Fibroblast of villous mesenchyme (primary cell): Measurements from ENCODE around the gene SRC. TPM values are rescaled to one million over a fixed set of nuclear protein-coding genes. Genes with fewer than 3 reads are reported as not detected.

ENCODE experiments used
- DNase-seq: peaks from one replicate; pipeline ENCODE4 v3.0.0-alpha.2; 2010; ENCODE audit warnings: low read depth
- H3K4me3 ChIP-seq: 2 replicates; pipeline ENCODE4 v1.5.1; 2011; ENCODE audit warnings: low read depth, mild to moderate bottlenecking, low read length
- total RNA-seq: library from RNA; depleted of rRNA; stranded (reverse); fragments of >200 nt; gene quantifications from 2 replicates; pipeline ENCODE4 v1.2.3, GENCODE V29; 2012
- TF ChIP-seq, protein P1 (sequence below): IDR thresholded peaks from 2 replicates; pipeline ENCODE4 v1.5.1; 2012; ENCODE audit warnings: low read depth, mild to moderate bottlenecking, low read length; ENCODE audit not compliant: insufficient read depth

The SRC gene
- total RNA-seq, 1 donor, result 20.3 TPM

GRCh38 chr20:37350649-37351574 is 5.0 kb downstream of the SRC start:
- TF ChIP-seq, protein P1, sequence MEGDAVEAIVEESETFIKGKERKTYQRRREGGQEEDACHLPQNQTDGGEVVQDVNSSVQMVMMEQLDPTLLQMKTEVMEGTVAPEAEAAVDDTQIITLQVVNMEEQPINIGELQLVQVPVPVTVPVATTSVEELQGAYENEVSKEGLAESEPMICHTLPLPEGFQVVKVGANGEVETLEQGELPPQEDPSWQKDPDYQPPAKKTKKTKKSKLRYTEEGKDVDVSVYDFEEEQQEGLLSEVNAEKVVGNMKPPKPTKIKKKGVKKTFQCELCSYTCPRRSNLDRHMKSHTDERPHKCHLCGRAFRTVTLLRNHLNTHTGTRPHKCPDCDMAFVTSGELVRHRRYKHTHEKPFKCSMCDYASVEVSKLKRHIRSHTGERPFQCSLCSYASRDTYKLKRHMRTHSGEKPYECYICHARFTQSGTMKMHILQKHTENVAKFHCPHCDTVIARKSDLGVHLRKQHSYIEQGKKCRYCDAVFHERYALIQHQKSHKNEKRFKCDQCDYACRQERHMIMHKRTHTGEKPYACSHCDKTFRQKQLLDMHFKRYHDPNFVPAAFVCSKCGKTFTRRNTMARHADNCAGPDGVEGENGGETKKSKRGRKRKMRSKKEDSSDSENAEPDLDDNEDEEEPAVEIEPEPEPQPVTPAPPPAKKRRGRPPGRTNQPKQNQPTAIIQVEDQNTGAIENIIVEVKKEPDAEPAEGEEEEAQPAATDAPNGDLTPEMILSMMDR, result no peak
- DNase-seq, result no peak
- no peak overlapping the region for H3K4me3 ChIP-seq

- H3K4me3 ChIP-seq, result no peak overlapping the region
- TF ChIP-seq, protein P1, result no peak
- no peak for DNase-seq
Observed at GRCh38 chr20:37351689-37352607, 6.0 kb downstream of the SRC start.

DNA sequence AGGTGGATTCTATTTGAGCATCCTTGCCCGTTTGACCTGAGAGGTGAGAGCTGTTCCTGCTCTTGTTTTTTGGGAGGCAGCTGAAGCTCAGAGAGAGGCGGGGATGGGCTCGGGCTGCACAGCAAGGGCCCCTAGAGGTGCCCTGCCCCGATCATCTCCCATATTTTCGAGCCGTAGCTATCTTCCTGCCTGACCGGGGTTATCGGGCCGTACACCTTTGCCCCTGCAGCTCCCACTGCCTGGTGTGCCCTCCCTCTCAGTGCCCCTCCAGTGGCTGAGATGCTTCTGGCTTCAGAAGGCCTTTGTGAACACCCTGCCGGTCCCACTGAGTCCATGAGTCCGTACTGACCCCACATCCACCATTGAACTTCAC is 6.7 kb downstream of the SRC start:
- no peak overlapping the region for H3K4me3 ChIP-seq
- DNase-seq, result no peak
- TF ChIP-seq, protein P1, result no peak

DNA sequence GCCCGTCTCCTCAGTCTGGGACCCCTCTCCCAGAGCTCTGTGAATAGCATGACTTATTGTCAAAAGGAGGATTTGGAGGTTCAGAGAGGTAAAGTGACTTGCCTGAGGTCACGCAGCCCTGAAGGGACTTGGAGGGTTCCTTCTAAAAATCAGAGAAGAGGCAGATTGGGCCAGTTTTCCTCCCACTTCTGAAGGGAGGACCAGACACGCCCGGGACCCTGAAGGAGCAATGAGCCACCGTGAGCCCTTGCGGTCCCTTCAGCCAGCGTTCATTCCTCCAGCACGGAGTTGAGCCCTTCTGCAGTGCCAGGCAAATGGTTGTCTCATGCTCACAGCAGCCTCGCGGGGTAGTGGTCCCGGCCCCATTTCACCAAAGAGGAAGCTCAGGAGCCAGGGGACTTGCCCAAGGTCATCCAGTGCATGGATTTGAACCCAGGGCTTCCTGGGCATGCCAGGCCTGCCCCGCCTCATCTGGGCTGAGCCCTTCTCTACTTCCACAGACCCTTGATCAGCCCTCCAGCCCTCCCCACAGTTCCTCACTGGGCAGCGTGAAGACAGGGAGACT is 7.4 kb downstream of the SRC start:
- no peak for DNase-seq
- H3K4me3 ChIP-seq, result no peak overlapping the region
- TF ChIP-seq, protein P1, result no peak

DNA sequence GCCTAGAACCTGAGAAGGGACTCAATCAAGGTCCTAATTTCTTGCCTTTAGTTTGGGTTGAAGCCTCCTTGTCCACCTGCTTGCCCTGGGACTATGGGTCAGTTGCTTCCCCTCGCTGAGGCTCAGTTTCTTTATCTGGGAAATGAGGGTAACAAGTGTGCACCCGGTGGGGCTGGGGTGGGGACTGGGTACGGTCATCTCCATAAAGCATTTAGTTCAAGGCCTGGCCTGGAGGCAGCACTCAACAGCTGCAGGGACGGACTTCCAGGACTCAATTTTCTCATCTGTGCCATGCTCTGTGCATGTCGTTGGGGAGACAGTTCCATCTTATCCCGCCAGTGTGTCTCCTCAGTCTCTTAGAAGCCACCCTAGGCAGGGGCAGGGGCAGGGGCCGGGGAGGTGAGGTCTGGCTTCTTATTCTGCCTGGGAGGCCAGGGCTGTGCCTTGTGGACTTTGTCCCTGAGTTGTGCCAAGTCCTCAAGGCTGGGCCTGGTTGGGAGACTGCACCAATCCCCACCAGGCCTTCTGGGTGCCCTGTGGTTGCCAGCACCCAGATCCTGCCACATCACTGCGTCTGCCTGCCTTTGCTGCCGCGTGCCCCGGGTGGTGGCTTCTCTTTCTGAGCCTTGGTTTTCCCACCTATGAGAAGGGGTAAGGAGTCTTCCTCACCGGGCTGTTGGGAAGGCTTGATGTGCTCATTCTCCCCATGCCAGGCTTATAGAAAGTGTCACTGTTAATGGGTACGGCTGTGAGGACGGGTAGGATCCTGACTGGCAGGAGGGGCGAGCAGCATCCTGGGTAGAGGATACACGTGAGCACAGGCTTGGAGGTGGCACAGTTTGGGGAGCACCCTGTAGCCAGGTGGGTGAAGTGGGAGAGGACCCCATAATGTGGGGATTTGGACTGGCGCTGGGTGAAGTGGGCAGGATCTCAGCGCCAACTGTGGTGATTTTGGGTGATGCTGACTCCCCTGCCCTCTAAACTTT is 8.6 kb downstream of the SRC start:
- no peak for DNase-seq
- H3K4me3 ChIP-seq, result no peak overlapping the region
- TF ChIP-seq, protein P1, result no peak
